ENCODE data around the gene TUBGCP6.

- no peak for TF ChIP-seq CTCF (IDR thresholded peaks at IDR 0.05; ENCODE audit: poor library complexity)
- TF ChIP-seq EZH2 (IDR thresholded peaks at IDR 0.05; ENCODE audit: borderline replicate concordance), result no peak
Measured at GRCh38 chr22:50258361-50259292, 13.8 kb upstream of the TUBGCP6 start.

Measured in hepatocyte (in vitro differentiated cells).